NCI-H526 (cell line): ENCODE data around the gene USH2A.

ENCODE experiments used
- DNase-seq, 2 experiments: peaks; one replicate each; lab custom pipeline; 2025; lab: John Stamatoyannopoulos, UW

Gene USH2A

DNA sequence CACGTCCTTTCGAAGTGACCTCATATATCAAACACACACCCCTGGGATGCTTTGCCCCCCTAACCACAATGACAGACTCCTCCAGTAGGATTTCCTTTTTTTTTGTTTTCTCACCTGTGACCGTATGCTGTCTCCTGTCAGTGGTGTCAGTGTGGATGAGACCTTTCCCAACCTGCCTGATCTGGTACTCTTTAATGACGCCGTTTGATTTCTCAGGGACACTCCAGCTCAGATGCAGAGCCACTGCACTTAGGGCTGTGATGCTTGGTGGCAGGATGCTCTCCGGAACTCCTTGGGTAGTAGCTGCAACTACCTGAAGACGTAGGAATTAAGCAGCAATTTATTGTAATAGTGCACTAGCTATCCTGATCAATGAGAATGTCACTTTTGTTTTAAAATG, 643.5 kb downstream of the USH2A start:
- DNase-seq = no peak

DNA sequence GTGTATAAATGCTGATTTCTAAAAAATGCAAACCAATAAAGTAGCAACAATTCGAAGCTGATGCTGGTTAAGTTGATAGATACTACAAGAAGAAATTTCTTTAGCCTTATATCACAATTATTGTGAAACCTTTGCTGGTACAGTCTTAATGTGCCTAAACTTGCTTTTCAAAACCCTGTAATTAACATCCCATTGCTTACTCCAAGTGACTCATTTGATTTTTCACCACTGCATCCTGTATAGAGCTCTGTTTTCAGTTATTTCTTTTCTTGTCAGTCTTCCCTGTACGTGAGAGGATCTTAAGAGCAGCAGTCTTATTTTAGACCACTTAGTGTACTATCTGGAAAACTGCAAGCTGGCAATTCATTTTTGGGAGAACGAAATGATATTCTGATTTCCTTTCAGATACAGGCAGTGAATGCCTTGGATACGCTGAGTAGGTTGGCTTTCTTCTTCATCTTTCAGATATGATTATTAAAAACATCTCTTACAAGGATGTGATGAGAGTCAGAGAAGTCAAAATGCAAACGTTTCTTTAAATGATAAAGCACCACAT, 645.8 kb downstream of the USH2A start:
- no peak for DNase-seq

DNA sequence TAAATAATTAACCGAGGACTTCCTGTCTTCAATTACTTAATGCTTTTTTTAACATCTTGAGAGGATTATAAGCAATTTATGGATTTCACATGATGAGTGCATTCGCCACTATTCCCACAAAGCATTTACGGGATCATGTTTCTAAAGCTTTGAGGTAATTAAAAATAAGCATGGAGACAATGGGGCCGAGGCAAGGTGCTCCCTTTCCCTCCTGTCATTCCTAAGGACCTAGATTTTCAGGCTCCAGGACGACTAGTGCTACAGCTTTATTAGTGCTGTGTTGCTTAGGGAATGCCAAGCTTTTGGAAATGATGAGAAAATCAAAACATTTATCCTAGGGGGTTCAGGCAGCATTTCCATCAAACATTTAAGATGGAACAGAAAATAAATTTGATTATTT, 646.9 kb downstream of the USH2A start:
- no peak for DNase-seq

DNA sequence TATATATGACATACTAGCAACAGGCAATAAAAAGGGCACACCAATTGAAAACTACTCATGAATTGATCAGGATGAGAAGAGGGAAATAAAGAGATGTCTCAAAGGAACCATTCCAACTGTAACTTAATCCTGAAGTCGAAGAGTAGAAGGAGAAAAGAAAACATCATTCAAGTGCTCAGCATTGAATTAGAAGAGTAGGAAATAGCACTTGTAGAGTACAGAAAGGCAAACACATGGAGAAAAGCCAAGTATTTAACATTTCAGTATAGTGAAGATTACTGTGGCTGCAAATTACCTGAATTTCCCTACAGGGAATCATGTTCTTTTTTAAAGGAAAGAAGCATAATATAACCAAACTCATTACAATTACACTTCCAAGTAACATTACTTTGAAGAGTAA, 651.1 kb downstream of the USH2A start:
- no peak for DNase-seq

DNA sequence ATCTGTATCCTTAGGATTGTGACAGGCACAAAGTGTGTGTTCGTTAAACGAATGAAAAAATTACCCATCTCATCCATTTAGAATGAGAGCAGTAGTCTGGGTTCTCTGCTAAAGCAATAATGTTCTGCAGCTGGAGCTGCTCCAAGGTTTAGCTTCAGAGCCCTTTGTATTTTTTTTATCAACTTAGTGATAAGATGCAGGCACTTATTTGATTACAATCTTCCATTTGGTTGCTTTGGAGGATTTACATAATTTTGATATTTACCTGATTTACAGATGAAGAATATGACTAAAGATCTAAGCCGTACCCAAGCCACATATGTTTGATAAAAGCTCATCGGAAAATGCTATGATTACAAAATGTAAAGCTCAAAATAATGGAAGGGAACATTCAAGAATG, 654.9 kb downstream of the USH2A start:
- DNase-seq = no peak

DNA sequence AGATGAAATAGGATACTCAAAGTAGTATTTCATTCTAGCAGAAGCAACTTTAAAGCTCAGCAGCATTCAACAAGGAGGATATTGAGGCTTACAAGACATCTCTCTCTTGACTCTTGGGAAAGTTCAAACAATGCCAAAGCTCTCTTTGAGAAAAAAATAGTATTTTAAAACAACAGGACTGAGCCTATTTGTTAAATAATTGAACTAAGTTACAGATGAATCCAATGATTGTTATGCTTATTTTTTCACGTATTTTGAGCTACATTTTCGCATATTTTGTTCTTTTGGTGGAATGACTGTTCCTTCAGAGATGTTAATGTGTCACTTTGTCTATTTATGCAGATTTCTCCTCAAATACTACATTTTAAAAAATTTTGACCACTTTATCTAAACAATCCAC, 655.5 kb downstream of the USH2A start:
- DNase-seq = no peak

DNA sequence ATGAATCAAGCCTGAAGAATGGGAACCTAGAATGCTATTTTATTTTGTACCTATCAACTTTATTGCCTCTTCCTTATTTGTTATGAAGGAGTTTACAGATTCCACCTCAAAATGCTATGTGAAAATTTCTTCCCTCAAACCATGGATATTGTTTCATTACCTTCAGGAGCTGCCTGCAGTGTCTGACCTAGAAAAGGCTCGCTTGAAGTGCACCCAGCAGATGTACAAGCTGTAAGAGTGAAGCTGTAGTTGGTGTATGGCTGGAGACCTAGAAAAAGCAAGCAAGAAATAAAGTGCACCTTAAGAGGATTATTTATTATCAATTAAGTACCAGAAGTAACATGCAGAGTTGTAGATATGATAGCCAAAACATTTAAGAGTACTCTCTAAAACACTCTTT, 656.7 kb downstream of the USH2A start:
- no peak for DNase-seq

DNA sequence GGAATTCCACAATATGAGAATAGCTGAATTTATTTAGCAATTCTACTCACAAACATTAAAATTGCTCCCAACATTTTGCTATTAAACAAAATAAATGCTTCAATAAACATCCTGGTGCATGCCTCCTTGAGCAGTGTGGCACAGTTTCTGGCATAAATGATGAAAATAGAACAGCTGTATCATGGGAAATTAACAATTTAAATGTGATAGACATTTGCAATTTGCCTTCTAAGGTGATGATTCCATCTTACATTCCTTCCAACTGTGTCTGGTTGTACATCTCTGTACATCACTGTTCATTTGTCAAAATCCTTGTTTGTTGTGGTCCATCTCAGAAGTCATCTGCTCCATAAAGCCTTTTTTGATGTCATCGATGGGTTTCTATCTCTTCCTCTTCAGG, 657.4 kb downstream of the USH2A start:
- DNase-seq = no peak

DNA sequence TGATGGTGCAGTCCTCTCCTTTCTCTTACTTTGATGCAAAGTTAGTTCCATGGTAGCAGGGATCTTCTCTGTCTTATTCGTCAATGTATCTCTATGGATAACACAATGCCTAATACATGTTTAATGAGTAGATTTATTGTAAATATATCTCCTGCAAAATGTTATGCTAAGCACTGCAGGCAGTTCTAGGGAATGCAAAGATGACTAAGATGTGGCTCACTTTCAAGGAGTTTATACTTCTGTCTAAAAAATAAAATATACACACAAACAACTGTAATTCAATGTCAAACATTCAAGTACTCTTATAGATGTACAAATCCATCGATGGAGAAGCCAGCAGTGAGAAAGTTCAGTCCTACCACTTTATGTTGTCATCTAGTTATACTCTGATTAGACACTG, 661.8 kb downstream of the USH2A start:
- DNase-seq = no peak

DNA sequence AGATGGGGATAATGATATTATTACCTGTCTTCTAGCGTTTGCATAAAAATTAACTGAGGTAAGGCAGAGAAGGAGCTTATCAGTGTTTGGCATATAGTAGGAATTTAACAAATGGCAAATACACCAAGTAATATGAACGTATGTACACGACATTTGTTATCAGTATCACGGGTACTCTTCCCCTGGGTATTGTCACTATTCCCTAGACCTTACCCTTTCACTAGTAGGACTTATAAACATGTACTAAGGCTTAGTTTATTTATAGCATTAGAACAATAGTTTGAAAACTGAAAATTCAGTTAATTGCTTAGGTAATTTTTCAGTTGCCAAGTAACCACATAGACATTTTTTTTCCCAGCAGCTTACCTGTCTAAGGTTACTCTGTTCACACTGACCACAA, 669.1 kb downstream of the USH2A start:
- DNase-seq = no peak

DNA sequence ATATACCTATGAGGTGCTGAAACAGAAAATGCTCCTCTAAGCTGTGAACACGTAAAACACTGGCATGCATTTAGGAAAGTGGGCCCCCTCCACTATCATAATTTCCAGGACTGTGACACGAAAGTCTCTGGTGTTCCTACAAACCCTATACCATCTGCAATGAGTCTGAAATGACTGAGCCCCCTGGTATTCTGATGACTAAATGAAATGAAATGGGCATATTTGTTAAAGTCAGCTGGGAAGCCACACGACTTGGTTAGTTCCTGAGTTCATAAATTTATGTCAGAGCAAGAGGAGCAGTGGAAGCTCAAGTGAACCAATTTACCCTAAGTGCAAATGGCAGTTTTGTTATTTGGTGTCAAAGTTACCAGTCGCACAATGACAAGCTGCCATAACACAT, 673.8 kb downstream of the USH2A start:
- no peak for DNase-seq

DNA sequence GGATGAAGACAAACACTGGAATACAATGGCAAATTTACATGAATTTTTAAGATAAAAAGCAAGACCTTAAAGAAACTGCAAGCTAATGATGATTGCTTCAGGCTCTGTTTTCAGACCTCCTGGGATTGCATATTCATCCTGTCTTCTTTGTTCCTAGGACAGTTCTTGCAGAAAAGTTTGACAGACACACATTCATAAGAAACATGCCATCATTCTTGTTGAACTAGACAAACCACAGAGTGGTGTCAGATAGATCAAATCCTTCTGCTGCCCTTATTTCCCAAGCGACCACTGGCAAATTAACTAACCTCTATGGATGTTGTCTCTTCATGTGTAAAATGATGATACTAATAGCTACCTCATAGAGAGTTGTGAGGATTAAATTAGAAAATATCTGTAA, 674.8 kb downstream of the USH2A start:
- no peak for DNase-seq

DNA sequence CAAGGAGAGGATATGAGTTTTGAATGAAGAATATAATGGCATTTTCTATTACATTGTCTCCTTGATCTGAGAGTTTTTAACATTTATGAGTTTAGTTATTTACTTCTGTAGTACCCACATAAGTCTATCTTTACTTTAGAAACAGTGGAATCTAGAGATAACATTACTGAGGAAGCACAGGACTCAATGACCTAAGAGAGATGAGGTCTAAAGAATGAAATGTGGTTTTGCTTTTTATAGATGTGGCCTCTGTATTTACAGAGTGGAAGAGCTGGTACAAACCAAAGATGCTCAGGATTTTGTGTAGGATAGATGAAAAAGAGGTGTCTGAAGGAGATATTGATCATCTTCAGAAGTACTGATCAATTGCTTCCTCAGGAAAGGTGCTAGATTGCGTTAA, 678.8 kb downstream of the USH2A start:
- no peak for DNase-seq

DNA sequence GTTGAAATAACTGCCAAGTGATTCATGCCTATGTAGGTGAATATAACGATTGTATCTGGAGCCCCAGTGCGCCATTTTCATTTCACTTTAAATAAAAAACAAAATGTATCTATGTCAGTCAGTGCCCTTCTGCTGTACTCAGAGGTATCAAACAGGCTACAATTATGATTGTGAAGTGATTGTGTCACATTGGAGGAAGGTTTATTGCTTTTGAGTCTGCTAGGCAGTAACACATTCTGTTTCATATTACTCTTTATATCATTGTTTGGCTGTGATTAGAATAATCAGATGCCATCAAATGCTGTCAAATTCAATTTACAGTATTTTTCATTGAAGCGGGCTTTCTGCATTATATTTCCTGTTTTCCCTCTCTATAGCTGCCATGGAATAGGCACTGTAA, 684.2 kb downstream of the USH2A start:
- no peak for DNase-seq

DNA sequence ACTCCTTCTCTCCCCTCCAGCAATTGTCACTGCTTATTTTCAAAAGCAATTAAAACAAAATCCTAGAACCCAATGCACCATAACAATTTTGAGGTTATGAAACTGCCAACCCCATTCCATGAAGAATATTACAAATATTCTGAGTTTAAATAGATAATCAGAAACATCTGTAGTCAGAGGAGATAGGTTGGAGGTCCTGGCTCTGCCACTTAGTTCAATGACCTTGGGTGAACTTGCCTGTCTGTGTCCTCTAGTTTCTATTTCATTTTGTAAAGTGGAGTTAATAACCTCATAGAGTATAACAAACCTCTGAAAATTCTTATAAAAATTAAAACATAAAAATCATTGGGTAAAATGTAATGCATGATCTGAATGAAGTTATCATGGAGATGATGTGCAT, 691.5 kb downstream of the USH2A start:
- DNase-seq = no peak

DNA sequence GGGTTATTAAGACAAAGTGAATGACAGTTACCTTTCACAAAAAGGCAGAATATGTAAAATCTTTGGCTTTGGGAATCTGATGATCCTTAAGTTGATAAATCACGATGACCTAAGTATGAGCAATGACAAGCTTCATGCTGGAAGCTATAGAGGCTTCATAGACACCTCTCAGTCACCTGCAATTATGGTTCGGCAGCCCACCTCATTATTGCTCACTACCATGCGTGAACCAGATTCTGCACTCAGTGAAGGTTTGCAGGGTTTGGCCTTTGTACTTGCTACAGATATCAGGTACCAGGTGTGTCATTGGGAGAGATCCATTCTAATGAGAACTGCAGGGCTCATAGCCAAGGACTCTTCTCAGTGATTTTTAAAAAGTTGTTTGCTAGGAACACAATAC, 692.6 kb downstream of the USH2A start:
- DNase-seq = no peak

DNA sequence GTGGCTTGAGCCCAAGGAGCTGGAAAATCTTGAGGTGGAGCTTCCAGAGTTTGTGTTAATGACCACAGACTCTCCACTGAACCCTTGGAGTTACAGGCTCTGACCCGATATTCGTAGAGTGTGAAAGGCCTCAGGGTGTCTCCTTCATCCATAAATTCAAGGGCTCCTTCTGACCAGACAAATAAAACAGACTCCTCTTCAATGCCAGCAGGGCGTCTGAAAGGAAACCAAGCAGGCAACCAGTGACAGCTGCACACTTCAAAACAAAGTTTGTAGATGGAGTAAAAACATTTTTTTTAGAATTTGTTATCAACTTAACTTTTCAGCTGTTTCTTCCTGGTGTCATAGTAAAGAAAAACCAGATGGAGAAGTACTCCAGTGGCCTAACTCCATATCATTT, 695.1 kb downstream of the USH2A start:
- DNase-seq = no peak

DNA sequence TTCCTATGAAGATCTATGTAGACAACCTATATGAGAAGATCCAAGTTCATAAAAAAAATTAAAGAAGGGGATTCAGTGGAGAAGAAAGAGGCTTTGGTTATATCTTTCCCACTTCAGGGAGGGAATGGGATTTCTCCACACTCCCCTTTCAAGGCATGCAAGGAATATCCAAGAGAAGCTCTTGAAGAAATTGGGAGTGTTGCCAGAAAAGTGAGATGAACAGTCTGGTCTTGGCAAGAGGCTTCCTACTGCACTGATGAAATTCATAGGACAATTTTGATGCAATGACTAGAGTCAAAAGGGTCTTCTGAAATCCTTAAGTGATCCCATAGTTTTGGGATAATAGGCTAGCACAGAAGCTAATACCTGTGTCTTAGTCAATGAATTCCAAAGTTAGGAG, 703.1 kb downstream of the USH2A start:
- DNase-seq = no peak

DNA sequence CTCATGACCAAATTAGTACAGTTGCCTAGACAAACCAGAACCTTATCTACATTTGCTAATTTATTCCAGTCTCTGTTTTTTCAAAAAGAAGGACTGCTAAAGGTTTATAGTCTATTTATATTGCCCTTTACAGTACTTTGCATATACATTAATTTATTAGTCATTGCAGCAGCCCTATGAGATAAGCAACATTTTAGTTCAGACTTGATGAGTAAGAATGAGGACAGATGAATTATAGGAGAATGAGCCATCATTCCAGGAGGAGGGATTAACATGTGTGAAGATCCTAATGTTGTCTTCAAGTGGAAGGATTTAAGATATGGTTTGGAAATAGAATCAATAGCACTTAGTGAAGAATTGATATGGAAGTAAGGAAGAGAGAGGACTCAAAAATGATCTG, 703.7 kb downstream of the USH2A start:
- no peak for DNase-seq

DNA sequence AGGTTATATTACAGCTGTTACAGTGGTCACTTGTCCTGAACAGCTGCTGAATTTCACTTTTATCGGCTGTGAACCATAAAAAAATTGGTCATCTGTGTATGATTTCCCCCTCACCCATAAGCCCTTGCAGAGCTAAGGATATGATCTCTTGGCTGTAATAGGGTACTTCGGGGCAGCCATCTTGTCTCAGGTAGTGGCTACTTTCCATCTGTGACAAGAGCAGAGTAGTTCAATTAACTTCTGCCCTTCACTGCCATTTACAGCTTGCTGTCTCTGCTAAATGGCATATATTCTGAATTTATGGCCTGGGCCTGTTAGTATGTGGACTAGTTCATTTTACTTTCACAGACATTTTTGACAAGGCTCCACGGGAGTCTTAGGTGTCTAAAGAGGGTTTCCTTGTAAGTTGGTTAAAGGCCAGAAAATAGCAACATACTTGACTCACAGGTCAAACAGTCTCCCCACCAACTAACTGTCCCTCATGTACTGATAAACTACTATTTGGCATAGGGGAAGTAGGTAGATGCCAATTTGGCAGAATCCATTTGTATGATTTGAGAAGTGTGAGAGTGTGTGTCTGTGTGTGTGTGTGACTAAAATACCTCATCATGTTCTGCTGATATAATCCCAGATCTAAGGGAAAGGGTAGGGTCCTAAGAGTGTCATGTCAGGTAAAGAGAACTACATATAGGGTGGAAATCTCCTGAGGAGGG, 704.5 kb downstream of the USH2A start:
- no peak for DNase-seq

DNA sequence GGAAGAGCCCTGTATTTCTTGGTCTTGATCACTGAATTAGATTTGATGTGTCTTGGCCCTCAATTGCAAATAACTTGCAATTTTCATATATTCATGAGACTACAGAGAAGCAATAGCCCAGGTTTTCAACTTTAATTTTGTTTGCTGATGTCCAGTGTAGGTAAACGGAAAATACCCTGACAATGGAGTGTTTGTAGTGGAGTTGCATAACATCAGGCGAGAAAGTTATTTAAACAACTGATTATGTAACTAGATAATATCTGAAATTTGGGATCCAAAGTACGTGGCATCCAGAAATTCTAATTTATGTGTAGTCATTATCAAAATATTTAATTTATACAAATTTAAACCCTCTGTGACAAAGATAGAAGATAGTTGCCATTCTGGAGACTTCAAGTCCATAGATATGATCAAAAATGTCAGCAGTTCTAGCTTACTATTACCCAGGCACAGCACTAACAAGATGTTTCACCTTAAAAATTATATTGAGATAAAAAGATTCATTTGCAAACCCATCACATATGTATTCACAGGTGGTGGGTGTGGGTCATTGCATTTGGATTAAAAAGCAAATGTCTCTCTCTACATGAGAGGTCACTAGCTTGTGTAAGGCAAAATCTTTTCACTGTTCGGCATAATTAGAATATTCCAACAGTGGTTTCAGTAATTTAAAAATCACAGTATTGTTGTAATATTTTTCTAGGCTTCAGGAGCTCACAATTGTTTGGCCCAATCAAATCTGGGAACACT, 705.4 kb downstream of the USH2A start:
- no peak for DNase-seq

DNA sequence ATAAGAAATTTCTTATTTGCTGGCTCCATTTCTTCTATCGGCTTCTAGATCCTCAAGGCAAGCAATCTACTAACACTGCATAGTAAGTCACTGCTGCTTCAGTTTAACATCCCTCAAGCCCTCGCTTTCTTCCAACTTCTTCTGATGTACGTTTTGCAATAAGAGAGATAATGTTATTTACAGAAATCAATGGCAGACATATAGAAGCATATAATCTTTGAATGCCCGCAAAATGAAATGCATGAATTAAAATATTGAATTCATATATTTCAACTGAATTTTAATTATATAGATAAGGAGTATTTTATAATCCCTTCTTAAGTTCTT, 712.4 kb downstream of the USH2A start:
- no peak for DNase-seq

DNA sequence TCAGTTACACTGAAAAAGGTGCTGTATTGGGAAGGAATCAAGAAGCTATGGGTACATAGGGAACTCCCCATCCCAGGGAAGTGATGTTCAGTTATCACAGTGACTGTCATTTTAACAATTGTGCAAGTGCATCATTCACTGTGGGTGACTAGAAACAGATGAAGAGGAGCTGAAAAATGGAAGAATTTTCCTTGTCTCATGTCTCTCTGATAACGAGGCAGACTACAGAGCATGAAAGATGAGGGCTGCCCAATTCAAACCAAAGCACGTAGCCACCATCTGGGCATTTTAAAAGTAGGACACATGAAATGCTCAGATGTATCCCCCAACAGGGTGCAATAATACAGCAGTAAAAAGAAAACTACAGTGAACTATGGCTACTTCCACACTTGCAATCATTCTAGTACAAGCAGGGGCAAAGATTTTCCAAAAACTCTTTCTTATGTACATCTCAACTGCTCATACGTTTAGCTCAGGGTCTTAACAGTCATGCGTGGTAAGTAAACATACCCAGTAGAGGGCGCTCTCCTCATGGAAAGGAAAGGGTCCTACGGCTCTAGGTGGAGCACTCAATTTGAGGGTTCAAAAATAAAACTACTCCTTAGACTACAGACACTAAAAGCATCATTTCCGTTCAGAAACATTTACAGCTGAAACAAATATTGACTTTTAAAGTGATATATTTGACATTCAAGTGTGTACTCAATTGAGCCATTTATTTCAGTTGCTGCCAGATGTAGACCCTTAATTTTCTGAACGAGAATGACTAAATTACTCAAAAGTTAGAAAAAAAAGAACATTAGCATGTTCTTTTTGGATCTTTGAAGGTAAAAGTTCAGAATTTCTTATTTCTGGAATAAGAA, 713.0 kb downstream of the USH2A start:
- peak; percentile 5 to 73 for DNase-seq
